ENCODE data around the gene ATXN7.

ATXN7 gene

DNA sequence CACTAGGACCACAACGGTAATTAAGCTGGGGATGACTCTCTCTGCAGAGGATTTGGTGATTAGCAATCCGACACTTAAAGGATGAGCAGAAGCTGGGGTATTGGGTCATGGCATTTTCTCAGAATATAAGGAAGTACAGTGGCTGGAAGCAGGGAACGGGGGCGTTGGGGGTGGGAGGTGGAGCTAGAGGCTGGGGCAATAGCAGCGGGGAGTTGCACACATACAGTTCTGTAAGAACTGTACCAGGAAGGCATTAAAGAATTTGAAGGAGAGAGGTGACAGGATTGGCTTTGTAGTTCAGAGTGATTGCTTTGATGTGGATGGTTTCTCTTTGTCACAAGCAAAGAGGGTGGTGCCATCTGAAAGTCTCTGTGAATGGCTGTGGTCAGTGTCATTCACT is 131.4 kb downstream of the ATXN7 start:
- TF ChIP-seq CTCF (IDR thresholded peaks at IDR 0.05; ENCODE audit: control extremely low read depth, extremely low read depth, low read depth, missing control alignments) = no peak
- POLR2A ChIA-PET = no interaction called here
- CTCF ChIA-PET = interaction anchor here (1.1 to 4.4 kb wide), 8 partner anchors 9 to 644 kb away, joined by 4 to 82 read pairs (median 20); partner anchors contain the start of gene PSMD6
- no peak for DNase-seq (ENCODE audit: extremely low spot score)

- no peak for TF ChIP-seq CTCF (IDR thresholded peaks at IDR 0.05; ENCODE audit: control extremely low read depth, extremely low read depth, low read depth, missing control alignments)
- ChIA-PET CTCF (interaction anchor here (0.8 to 1.1 kb wide), 2 partner anchors 8 to 24 kb away, joined by 4 read pairs; partner anchors contain the start of gene PSMD6), POLR2A (no interaction called here)
- no peak for DNase-seq (ENCODE audit: extremely low spot score)
Measured at GRCh38 chr3:63998852-63999754, 135.4 kb downstream of the ATXN7 start.

DNA sequence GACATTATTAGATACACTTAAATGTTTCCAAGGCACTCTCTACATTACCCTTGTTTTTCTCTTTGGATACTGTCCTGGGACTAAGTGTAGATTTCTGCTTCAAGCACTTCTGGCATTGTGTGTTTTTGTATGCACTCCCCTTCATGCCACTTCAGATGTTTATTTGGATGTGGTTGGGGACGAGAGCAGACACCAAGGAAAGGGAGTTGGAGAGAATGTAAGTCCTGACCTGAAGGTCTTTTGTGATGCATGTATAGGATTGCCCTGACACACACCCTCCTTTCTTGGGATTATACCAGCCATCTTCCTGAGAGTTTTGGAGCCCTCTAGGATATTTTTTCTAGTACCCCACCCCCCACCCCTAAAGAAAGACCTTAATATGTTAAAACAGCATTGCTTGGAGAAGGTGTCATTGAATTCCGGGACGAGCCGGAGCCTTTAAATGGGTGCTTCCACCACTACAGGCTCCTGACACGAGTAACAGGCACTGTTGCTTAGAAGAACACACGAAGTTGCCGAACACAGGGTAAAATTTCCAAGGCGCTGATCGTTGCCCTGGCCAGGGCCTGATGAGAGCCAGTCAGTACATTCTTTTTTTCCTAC is 136.9 kb downstream of the ATXN7 start:
- POLR2A ChIA-PET = no interaction called here
- CTCF ChIA-PET = interaction anchor here (1.1 kb wide), 1 partner anchor 8 kb away, joined by 4 read pairs; no protein-coding TSS in a partner anchor

GRCh38 chr3:64002233-64002632 is 138.6 kb downstream of the ATXN7 start:
- CTCF ChIA-PET = interaction anchor here (1.3 to 3.6 kb wide), 3 partner anchors 9 to 40 kb away, joined by 5 to 34 read pairs (median 19); partner anchors contain the start of gene PSMD6
- no peak for TF ChIP-seq CTCF (IDR thresholded peaks at IDR 0.05; ENCODE audit: control extremely low read depth, extremely low read depth, low read depth, missing control alignments)
- no peak for DNase-seq (ENCODE audit: extremely low spot score)
- POLR2A ChIA-PET = no interaction called here

More for the DNA sequence above, 136.9 kb downstream of the ATXN7 start:
- TF ChIP-seq CTCF (IDR thresholded peaks at IDR 0.05; ENCODE audit: control extremely low read depth, extremely low read depth, low read depth, missing control alignments) = no peak
- DNase-seq (ENCODE audit: extremely low spot score) = no peak

GRCh38 chr3:64003589-64003988 is 139.9 kb downstream of the ATXN7 start:
- CTCF ChIA-PET = interaction anchor here (1.3 to 3.6 kb wide), 3 partner anchors 10 to 42 kb away, joined by 5 to 34 read pairs (median 19); partner anchors contain the start of gene PSMD6
- TF ChIP-seq CTCF (IDR thresholded peaks at IDR 0.05; ENCODE audit: control extremely low read depth, extremely low read depth, low read depth, missing control alignments) = no peak
- POLR2A ChIA-PET = no interaction called here
- no peak for DNase-seq (ENCODE audit: extremely low spot score)

GRCh38 chr3:64008017-64008416 is 144.3 kb downstream of the ATXN7 start:
- ChIA-PET POLR2A (no interaction called here), CTCF (interaction anchor here (0.9 to 4.7 kb wide), 13 partner anchors 9 to 455 kb away, joined by 3 to 37 read pairs (median 6); partner anchors contain the start of genes C3orf49 and PSMD6)
- DNase-seq (ENCODE audit: extremely low spot score) = no peak
- no peak for TF ChIP-seq CTCF (IDR thresholded peaks at IDR 0.05; ENCODE audit: control extremely low read depth, extremely low read depth, low read depth, missing control alignments)

All from GM10248 (cell line).